ENCODE measurements around the gene MFAP5. TPM values are rescaled to one million over a fixed set of nuclear protein-coding genes. Genes with fewer than 3 reads are reported as not detected.

The MFAP5 gene
- polyA plus RNA-seq, 1 of the 3 experiments (the other 2 are of a cell fraction): 19.1 TPM

DNA sequence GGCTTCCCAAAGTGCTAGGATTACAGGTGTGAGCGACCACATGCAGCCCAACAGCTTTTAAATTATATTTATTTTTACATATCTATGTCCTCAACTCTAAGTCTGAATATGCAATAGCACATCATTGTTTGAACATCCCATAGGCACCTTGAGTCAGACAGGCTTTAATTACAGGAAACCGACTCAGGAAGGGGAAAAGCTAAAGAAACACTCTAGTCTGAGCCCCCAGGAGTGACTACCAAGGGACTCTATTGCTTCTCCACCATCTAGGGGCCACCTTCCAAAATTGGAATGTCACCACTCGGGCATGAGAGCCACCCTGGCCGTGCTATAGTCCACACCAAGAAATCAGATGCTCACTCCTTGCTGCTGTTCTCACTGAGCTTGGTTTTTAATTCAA, 14.0 kb upstream of the MFAP5 start:
- TF ChIP-seq TEAD4 (IDR thresholded peaks at IDR 0.05; ENCODE audit: borderline replicate concordance, insufficient read depth) (no peak), REST (IDR thresholded peaks at IDR 0.05; ENCODE audit: low read depth, low read length) (no peak), JUND (IDR thresholded peaks at IDR 0.05) (no peak), CTCF (IDR thresholded peaks at IDR 0.05) (no peak), GATA2 (CRISPR knock-in tag; IDR thresholded peaks at IDR 0.05) (no peak), TCF12 (IDR thresholded peaks at IDR 0.05) (no peak), NRF1 (IDR thresholded peaks at IDR 0.05; ENCODE audit: low read depth, low read length) (no peak), USF1 (IDR thresholded peaks at IDR 0.05; ENCODE audit: borderline replicate concordance, low read depth) (no peak), SMC3 (IDR thresholded peaks at IDR 0.05; ENCODE audit: low read depth, low read length) (no peak), GABPA (IDR thresholded peaks at IDR 0.05; ENCODE audit: low read depth) (no peak), ELF1 (IDR thresholded peaks at IDR 0.05) (no peak), USF2 (IDR thresholded peaks at IDR 0.05; ENCODE audit: borderline replicate concordance, low read depth, low read length) (no peak), POLR2AphosphoS5 (IDR thresholded peaks at IDR 0.05; ENCODE audit: low read depth, low read length) (no peak), SIN3A (IDR thresholded peaks at IDR 0.05; ENCODE audit: borderline replicate concordance, low read depth, low read length) (no peak), TAF1 (IDR thresholded peaks at IDR 0.05; ENCODE audit: borderline replicate concordance, low read depth, low read length) (no peak), FOXM1 (IDR thresholded peaks at IDR 0.05; ENCODE audit: low read depth) (no peak), CHD2 (IDR thresholded peaks at IDR 0.05; ENCODE audit: low read length, partially characterized antibody) (no peak)
- TF ChIP-seq, protein P1, sequence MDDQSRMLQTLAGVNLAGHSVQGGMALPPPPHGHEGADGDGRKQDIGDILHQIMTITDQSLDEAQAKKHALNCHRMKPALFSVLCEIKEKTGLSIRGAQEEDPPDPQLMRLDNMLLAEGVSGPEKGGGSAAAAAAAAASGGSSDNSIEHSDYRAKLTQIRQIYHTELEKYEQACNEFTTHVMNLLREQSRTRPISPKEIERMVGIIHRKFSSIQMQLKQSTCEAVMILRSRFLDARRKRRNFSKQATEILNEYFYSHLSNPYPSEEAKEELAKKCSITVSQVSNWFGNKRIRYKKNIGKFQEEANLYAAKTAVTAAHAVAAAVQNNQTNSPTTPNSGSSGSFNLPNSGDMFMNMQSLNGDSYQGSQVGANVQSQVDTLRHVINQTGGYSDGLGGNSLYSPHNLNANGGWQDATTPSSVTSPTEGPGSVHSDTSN (IDR thresholded peaks at IDR 0.05): no peak
- TF ChIP-seq, protein P2, sequence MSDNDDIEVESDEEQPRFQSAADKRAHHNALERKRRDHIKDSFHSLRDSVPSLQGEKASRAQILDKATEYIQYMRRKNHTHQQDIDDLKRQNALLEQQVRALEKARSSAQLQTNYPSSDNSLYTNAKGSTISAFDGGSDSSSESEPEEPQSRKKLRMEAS (IDR thresholded peaks at IDR 0.05; ENCODE audit: low read depth): no peak
- TF ChIP-seq, protein P3, sequence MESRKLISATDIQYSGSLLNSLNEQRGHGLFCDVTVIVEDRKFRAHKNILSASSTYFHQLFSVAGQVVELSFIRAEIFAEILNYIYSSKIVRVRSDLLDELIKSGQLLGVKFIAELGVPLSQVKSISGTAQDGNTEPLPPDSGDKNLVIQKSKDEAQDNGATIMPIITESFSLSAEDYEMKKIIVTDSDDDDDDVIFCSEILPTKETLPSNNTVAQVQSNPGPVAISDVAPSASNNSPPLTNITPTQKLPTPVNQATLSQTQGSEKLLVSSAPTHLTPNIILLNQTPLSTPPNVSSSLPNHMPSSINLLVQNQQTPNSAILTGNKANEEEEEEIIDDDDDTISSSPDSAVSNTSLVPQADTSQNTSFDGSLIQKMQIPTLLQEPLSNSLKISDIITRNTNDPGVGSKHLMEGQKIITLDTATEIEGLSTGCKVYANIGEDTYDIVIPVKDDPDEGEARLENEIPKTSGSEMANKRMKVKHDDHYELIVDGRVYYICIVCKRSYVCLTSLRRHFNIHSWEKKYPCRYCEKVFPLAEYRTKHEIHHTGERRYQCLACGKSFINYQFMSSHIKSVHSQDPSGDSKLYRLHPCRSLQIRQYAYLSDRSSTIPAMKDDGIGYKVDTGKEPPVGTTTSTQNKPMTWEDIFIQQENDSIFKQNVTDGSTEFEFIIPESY (IDR thresholded peaks at IDR 0.05; ENCODE audit: borderline replicate concordance, low read depth): no peak
- ChIA-PET CTCF (interaction anchor here (1.1 to 7.9 kb wide), 7 partner anchors 11 to 236 kb away, joined by 3 to 161 read pairs (median 8); partner anchors contain the start of gene A2ML1), POLR2A (no interaction called here)
- H3K9me2 ChIP-seq: no peaks in the 10 kb centered on the region
- H3K4me3 ChIP-seq (ENCODE audit: low read depth in 2 of 2, low read length in 1 of 2): no peak overlapping the region
- no peaks in the 10 kb centered on the region for H3K9me3 ChIP-seq
- H4K20me1 ChIP-seq (ENCODE audit: insufficient read depth): no peaks in the 10 kb centered on the region
- no peak overlapping the region for H3K9ac ChIP-seq
- H3K36me3 ChIP-seq (replicated peaks in 1 of 2; ENCODE audit: control insufficient read depth in 1 of 2, insufficient read depth in 2 of 2, low read length in 1 of 2): no peaks in the 10 kb centered on the region
- no peaks in the 10 kb centered on the region; the same call in 1 of the 2 replicates for H3K27me3 ChIP-seq (ENCODE audit: insufficient read depth)
- H3K27ac ChIP-seq (ENCODE audit: low read depth in 2 of 2, low read length in 1 of 2): no peak overlapping the region
- H3K4me2 ChIP-seq: no peak overlapping the region
- no peaks in the 10 kb centered on the region for H3K79me2 ChIP-seq (ENCODE audit: insufficient read depth)
- no peak overlapping the region for H2AFZ ChIP-seq (ENCODE audit: low read depth)
- 17% methylated on average over 4 of the region's 4 CpGs for WGBS (ENCODE audit: low lambda C conversion rate)
- peaks cover 9% of the 10 kb centered on the region for H3F3A ChIP-seq (replicated peaks; ENCODE audit: insufficient read depth)
- no peaks in the 10 kb centered on the region; a peak in 1 of 4 replicates for H3K4me1 ChIP-seq (ENCODE audit: control insufficient read depth in 1 of 2, insufficient read depth in 2 of 2, low read depth in 1 of 2, low read length in 1 of 2)
- DNase-seq: no peak
